Measurements from ENCODE around the gene EFHD1.

The EFHD1 gene

DNA sequence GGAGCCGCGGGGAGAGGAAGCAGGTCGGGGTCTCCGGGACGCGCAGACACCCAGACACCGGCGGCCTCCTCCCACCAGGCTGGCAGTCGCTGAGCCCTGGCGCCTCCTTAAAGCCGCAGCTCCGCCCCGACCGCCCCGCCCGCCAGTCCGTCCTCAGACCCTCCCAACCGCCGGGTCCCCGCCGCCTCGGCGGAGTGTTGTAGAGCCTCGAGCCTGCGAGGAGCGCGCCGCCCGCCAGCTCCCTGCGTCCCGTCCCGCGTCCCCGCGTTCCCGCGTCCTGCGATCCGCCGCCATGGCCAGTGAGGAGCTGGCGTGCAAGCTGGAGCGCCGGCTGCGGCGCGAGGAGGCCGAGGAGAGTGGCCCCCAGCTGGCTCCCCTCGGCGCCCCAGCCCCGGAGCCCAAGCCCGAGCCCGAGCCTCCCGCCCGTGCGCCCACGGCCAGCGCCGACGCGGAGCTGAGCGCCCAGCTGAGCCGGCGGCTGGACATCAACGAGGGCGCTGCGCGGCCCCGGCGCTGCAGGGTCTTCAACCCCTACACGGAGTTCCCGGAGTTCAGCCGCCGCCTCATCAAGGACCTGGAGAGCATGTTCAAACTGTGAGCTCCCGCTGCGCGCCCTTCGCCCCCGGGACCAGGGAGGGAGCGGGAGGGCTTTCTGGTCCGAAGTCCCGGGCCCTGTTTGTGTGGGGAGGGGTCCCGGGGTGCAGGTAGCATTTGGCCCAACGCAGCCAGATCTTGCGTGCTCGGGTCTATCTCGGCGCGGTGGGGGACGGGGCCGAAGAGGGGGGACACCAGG, at the start of gene EFHD1:
TSS of gene EFHD1 (plus strand) at position 192 of the 793 bp plus-strand sequence. CDS start at position 293, 101 bp downstream.
- peak; percentile 65 to 89 for DNase-seq (ENCODE audit: low read depth in 1 of 2, low spot score in 1 of 2)
- TF ChIP-seq JUND (IDR thresholded peaks at IDR 0.05; ENCODE audit: low read depth) = no peak
- in situ Hi-C loops (cut with HindIII; ENCODE audit: low pct_unique_long_range_greater_than_20kb, low sequenced_read_pairs) = no loop called here

- no peak for DNase-seq (ENCODE audit: low read depth in 1 of 2, low spot score in 1 of 2)
- in situ Hi-C loops (cut with HindIII; ENCODE audit: low pct_unique_long_range_greater_than_20kb, low sequenced_read_pairs) = no loop called here
- TF ChIP-seq JUND (IDR thresholded peaks at IDR 0.05; ENCODE audit: low read depth) = no peak
Observed at GRCh38 chr2:232584238-232584637, 49.2 kb upstream of the EFHD1 start.

DNA sequence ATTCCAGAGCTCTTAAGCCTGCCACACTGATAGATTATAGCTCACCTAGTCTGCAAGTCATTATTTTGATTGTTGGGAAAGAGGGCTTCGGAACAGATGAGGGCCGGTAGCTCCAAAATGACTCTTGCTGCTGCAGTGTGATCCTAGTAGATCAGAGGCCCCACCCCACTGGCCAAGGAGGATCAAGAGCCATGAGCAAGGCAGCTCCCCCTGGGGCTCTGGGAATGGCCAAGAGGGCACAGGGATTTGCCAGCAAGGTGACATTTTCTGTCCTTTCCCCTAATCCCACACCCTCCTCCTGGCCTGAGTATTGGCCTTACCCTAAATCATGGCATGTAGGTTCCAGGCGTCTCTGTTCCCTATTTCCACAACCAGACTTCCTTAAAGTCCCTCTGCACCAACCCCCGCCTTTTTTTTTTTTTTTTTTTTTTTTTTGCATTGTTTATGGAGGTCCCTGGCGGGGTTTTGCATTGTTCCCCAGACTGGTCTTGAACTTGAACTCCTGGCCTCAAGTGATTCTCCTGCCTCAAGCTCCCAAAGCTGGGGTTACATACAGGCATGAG, 46.4 kb upstream of the EFHD1 start:
- TF ChIP-seq JUND (IDR thresholded peaks at IDR 0.05; ENCODE audit: low read depth) = no peak
- in situ Hi-C loops (cut with HindIII; ENCODE audit: low pct_unique_long_range_greater_than_20kb, low sequenced_read_pairs) = no loop called here
- DNase-seq (ENCODE audit: low read depth in 1 of 2, low spot score in 1 of 2) = no peak

DNA sequence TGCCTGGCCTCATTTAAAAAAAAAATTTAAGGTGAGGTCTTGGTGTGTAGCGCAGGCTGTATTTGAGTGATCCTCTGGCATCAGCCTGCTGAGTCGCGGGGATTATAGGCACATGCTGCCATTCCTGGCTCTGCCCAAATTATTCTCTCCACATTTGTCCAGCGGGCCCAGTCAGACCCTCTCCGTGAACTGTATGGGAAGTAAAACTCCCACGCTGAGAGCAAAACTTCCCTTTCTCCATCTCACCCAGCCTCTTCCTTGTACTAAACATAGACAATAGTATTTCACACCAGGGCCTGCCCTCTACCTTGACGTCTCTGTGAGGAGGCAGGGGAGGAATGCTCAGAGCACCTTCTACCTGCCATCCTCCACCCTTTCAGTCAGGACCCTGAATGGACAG, 45.9 kb upstream of the EFHD1 start:
- no peak for DNase-seq (ENCODE audit: low read depth in 1 of 2, low spot score in 1 of 2)
- no peak for TF ChIP-seq JUND (IDR thresholded peaks at IDR 0.05; ENCODE audit: low read depth)
- in situ Hi-C loops (cut with HindIII; ENCODE audit: low pct_unique_long_range_greater_than_20kb, low sequenced_read_pairs) = no loop called here

DNA sequence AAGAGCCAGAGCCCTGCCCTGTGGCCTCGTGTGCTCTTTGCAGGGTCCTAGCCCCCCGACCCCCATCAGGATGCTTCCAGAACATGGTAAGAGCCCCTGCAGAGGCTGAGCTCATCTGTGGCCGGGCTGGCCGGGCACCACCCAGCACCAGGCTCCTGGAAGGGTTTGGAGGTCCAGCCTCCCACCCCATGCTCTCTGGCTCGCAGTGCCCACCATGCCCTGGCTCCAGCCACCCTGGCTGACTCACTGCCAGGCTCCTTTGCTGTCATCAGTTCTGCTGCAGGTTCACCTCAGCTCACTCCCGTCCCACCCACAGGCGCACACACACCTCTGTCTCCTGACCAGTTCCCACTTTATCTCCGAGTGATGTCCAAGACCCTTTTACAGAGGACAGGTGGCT, 45.4 kb upstream of the EFHD1 start:
- no peak for DNase-seq (ENCODE audit: low read depth in 1 of 2, low spot score in 1 of 2)
- in situ Hi-C loops (cut with HindIII; ENCODE audit: low pct_unique_long_range_greater_than_20kb, low sequenced_read_pairs) = no loop called here
- no peak for TF ChIP-seq JUND (IDR thresholded peaks at IDR 0.05; ENCODE audit: low read depth)

DNA sequence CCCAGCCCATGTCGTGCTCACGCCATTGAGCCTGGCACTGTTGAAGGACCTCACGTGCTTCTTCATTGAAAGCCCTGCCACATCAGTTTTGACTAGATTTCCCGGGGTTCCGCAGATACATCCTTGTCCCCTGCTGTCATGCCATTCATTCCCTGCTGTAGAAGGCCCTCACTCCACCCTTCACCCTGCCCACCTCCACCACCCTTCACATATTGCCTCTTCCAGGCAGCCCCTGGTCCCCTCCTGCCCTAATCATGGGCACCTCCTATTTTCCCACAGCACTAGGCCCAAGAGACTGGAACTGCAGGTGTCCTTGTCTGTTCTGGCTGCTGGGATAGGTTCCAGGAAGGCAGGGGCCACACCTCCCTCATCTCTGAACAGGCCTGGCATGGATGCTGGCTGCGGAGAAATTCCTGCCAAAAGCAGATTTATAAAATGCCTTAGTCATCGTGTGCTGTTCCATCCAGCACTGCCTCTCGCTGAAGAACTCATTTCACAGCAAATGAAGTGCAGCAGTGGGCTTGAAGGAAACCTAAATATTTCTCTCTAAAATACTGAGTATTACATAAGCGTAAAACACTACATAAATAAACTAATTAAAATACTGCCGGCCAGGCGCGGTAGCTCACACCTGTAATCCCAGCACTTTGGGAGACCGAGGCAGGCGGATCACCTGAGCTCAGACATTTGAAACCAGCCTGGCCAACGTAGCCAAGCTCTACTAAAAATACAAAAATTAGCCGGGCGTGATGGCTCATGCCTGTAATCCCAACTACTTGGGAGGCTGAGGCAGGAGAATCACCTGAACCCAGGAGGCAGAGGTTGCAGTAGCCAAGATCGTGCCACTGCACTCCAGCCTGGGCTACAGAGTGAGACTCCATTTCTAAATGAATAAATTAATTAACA, 44.5 kb upstream of the EFHD1 start:
- no peak for TF ChIP-seq JUND (IDR thresholded peaks at IDR 0.05; ENCODE audit: low read depth)
- in situ Hi-C loops (cut with HindIII; ENCODE audit: low pct_unique_long_range_greater_than_20kb, low sequenced_read_pairs) = no loop called here
- no peak for DNase-seq (ENCODE audit: low read depth in 1 of 2, low spot score in 1 of 2)

- in situ Hi-C loops (cut with HindIII; ENCODE audit: low pct_unique_long_range_greater_than_20kb, low sequenced_read_pairs) = no loop called here
- TF ChIP-seq JUND (IDR thresholded peaks at IDR 0.05; ENCODE audit: low read depth) = no peak
- DNase-seq (ENCODE audit: low read depth in 1 of 2, low spot score in 1 of 2) = peak in 1 of 2 experiments; percentile 20
Observed at GRCh38 chr2:232592772-232593395, 40.5 kb upstream of the EFHD1 start.

DNA sequence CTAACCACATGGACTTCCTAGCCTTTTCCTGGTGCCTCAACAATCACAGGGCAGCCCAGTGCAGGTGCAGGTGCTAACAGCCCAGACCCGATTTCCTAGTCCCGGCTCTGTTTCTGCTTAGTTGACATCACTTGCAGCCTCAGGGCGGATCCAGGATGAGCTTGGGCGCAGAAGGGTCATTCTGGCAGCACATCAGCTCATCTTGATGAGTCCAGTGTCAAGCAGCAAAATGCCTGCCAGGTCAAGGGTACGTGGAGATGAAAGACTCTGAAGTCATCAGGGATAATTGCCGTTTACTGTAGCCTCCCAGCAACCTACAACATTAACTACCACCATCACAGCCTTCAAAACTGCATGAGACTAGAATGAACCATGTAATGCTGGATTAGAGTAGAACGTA, 39.4 kb upstream of the EFHD1 start:
- in situ Hi-C loops (cut with HindIII; ENCODE audit: low pct_unique_long_range_greater_than_20kb, low sequenced_read_pairs) = no loop called here
- DNase-seq (ENCODE audit: low read depth in 1 of 2, low spot score in 1 of 2) = no peak
- no peak for TF ChIP-seq JUND (IDR thresholded peaks at IDR 0.05; ENCODE audit: low read depth)

DNA sequence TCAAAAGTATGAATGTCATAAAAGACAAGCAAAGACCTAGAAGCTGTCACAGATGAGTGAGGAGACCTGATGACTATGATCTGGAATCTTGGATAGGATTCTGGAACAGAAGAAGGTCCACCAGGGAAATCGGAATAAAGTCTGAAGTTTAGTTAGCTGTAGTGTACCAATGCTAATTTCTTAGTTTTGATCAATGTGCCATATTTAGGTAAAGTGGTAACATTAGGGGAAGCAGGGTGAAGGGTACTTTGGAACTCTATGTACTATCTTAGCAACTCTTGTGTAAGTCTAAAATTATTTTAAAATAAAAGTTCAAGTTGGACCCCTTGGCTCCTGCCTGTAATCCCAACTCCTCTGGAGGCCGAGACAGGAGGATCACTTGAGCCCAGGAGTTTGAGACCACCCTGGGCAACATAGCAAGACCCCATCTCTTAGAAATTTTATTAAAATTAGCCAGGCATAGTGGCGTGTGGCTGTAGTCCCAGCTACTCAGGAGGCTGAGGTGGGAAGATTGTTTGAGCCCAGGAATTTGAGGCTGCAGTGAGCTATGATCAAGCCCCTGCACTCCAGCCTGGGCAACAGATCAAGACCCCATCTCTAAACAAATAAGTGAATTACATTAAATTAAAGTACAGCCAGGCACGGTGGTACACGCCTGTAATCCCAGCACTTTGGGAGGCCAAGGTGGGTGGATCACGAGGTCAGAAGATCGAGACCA, 35.9 kb upstream of the EFHD1 start:
- TF ChIP-seq JUND (IDR thresholded peaks at IDR 0.05; ENCODE audit: low read depth) = no peak
- DNase-seq (ENCODE audit: low read depth in 1 of 2, low spot score in 1 of 2) = no peak
- in situ Hi-C loops (cut with HindIII; ENCODE audit: low pct_unique_long_range_greater_than_20kb, low sequenced_read_pairs) = no loop called here

DNA sequence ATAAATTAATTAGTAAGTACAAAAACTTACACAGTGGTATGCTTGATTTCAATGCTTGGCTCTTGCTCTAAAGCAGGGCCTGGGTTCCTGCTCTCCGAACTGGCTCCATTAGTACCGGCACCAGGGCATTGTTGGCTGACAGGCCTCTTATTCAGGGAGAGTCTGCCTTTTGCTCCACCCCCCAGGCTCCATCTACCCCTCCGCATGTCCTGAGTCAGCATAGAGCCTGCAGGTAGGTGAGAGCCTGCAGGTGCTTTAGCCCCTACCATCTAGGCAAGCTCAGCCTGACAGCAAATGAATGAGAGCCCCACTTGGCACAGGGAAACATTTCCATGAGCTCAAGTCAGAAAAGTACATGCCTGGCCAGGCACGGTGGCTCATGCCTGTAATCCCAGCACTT, 35.1 kb upstream of the EFHD1 start:
- DNase-seq (ENCODE audit: low read depth in 1 of 2, low spot score in 1 of 2) = no peak
- TF ChIP-seq JUND (IDR thresholded peaks at IDR 0.05; ENCODE audit: low read depth) = no peak
- in situ Hi-C loops (cut with HindIII; ENCODE audit: low pct_unique_long_range_greater_than_20kb, low sequenced_read_pairs) = no loop called here

DNA sequence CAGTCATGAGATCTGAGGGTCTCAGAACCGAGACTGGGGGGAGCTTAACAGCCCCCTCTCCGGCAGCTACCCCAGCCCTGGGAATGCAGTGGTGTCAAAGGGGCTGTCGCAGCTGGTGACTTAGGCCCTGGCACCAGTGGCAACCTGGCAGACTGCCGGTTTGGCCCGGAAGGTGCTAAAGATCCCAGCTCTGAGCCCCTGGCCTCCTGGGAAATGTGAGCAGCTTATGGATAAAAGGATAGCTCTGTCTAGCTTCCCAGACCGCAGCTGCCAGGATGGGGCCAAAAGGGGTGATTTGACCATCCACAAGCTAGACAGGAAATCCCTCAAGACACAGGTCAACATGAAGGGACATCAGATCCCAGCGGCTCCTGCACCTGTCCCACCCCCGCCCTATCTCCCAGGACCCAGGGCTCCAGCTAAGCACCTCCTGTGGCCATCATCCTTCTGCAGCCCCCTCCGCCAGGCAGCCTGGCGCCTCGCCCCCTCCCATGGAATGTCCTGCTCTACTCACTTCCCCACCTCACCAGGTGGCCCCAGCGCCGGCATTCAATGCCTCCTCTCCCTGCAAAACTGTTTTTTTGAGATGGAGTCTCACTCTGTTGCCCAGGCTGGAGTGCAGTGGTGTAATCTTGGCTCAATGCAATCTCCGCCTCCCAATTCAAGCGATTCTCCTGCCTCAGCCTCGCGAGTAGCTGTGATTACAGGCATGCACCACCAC, 33.2 kb upstream of the EFHD1 start:
- no peak for DNase-seq (ENCODE audit: low read depth in 1 of 2, low spot score in 1 of 2)
- in situ Hi-C loops (cut with HindIII; ENCODE audit: low pct_unique_long_range_greater_than_20kb, low sequenced_read_pairs) = no loop called here
- TF ChIP-seq JUND (IDR thresholded peaks at IDR 0.05; ENCODE audit: low read depth) = no peak

Measured in T47D (cell line).